GM11168 (cell line): ENCODE results near the gene ABCA1.
"Not testable (repeated sequence)": the region's sequence is repeated elsewhere in the genome, so short reads cannot be mapped to it uniquely, and the experiment has no call there.

Source experiments
- in situ Hi-C: fragments of 300-500 bp; cut with MboI; formaldehyde crosslinking; loops from one replicate; pipeline ENCODE4 v1.12.0; 2022; ENCODE audit warnings: low sequenced_read_pairs; ENCODE audit not compliant: unreplicated experiment

ABCA1 gene

DNA sequence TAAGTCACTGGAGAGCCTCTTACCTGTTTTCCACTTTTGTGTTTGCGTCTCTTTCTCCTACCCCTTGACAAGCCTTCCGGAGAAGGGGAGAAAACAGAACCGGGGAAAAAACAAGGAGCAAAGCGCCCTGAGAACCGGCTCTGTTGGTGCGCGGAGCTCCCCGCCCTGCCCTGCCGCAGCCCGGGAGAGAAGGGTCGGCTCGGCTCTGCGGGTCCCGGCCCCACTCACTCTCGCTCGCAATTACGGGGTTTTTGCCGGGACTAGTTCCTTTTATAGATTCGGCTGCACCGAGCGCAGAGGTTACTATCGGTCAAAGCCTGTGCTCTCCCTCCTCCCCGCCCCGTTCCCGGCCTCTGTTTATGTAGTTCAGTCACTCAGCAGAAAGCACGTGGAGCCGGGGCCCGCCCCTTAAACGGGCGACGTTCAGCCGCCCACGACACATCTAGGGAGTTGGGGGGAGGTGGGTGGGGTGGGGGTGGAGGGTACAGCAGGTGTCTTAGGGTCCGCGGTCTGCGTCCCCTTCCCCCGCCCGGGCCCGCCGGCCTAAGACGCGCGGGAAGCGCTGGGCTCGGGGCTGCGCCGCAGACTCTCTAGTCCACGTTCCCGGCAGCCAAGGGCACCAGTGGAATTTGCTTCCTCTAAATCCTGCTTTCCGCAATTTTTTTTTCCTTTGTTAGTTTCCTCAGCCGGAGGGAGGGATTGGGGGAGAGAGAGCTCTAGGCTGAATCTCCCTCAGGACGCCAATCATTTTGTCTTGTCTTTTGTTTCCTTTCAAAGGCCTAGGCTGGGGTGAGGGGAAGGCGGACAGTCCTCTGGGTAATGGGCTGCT lies at the start of gene ABCA1:
ABCA1 (minus strand) TSS at position 244 of the 829 bp plus-strand sequence. CDS start 24,476 bp downstream, outside the sequence.
- in situ Hi-C loops: no loop called here

DNA sequence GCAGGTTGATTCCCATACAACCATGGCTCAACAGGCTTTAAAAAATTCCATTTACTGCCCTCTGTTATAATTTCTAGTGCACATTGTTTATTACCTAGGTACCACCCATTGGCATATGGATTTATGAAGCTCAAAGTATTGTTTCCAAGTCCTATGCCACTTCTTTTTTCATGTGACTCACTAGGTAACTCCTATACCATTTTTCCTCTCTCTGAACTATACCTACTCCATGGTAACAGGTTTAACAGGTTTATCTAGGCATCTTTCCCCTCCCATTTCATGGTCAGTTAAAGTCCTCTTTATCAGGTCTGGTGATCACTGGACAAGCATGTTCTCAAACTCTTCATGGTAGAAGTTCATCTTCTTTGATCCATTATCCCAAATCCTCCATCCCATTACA lies 49.6 kb upstream of the ABCA1 start:
- in situ Hi-C loops: no loop called here

DNA sequence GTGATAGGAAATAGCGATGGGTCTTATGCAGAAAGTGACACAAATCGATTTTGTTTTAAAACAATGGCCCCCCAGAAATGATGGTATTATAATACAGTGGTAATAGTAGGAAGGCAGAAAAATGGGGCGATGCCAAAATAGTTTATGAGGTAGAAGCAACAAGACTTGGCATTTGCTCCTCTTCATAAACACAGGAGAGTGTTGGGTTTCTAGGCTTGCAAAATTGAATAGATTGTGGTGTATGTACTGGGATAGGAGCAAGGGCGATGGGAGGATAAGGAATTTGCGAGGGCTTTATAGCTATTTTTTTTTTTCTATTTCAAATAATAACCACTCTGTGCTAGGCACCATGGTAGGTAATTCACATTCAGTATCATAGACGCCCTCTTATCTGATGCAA lies 49.2 kb upstream of the ABCA1 start:
- in situ Hi-C loops: no loop called here

- in situ Hi-C loops: not testable (repeated sequence)
Observed at GRCh38 chr9:104975966-104976595, 48.1 kb upstream of the ABCA1 start.

- in situ Hi-C loops: no loop called here
Observed at GRCh38 chr9:104974053-104974962, 46.4 kb upstream of the ABCA1 start.

DNA sequence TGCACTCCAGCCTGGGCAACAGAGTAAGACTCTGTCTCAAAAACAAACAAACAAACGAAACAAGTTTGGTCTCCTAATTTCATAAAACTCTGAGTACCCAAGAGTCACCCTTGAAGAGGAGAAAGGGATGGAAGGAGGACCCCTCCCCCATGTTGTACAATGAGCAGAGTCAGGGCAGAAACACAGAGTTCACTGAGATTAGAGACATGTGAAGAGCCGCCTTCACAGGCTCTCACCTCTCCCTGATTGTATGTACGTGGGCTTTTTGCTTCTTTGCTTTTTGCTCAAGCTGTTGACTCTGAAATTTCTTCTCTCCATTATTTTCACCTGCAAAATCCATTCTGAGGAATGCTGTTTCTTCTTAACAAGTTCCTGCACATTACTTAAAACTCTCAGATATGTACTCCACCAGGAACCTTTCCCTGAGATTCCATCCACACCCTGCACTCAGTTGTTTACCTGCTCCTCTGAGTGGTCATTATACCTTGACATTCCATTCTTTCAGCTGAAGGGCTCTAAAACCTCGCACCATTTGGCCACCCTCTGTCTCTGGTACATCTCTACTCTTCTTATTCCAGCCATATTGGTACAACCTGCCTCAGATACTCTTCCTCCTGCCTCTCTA lies 44.4 kb upstream of the ABCA1 start:
- in situ Hi-C loops: no loop called here

DNA sequence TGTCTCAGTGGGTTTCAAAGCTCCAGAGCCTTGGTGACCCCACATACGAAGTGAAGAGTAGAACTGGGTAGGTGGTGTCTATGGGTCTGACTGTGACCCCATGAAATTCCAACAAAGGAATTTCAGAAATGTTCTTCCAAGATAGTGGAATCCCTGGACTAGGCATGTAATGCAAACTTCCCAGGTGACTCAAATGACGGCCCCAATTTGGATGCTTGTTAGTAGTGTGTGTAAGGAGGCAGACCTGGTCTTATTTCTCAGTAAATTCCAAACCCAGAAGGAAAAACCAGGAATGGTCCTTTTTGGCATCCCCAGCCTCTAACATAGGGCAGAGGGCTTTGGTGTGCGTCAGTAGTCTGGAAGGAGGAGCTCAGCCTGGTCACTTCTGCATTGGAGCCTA lies 43.6 kb upstream of the ABCA1 start:
- in situ Hi-C loops: no loop called here

GRCh38 chr9:104970271-104970987 lies 42.5 kb upstream of the ABCA1 start:
- in situ Hi-C loops: no loop called here

DNA sequence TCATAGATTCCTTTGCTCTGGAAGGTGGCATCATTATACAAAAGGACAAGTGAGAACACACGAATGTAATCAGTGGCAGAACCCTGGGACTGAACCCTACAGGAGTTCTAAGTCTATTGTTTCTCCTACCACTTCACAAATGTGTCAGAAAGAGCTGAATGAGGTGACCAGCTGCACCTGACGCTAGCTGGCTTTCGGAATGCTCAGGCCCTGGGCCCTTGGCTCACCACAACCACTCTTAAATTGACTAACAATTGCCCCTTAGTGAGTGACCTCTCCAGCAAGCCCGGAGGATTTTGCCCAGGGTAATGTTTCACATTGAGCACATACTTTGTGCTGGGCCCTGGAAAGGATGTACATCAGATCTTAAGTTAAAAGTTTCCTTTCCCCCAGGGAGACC lies 41.2 kb upstream of the ABCA1 start:
- in situ Hi-C loops: no loop called here

GRCh38 chr9:104968025-104968982 lies 40.3 kb upstream of the ABCA1 start:
- in situ Hi-C loops: no loop called here

- in situ Hi-C loops: no loop called here
Observed at GRCh38 chr9:104963076-104963475, 35.1 kb upstream of the ABCA1 start.

GRCh38 chr9:104961701-104962359 lies 33.9 kb upstream of the ABCA1 start:
- in situ Hi-C loops: no loop called here

GRCh38 chr9:104961238-104961637 lies 33.3 kb upstream of the ABCA1 start:
- in situ Hi-C loops: no loop called here

GRCh38 chr9:104960662-104961061 lies 32.7 kb upstream of the ABCA1 start:
- in situ Hi-C loops: no loop called here

GRCh38 chr9:104958751-104959150 lies 30.8 kb upstream of the ABCA1 start:
- in situ Hi-C loops: no loop called here

GRCh38 chr9:104958006-104958405 lies 30.1 kb upstream of the ABCA1 start:
- in situ Hi-C loops: not testable (repeated sequence)

DNA sequence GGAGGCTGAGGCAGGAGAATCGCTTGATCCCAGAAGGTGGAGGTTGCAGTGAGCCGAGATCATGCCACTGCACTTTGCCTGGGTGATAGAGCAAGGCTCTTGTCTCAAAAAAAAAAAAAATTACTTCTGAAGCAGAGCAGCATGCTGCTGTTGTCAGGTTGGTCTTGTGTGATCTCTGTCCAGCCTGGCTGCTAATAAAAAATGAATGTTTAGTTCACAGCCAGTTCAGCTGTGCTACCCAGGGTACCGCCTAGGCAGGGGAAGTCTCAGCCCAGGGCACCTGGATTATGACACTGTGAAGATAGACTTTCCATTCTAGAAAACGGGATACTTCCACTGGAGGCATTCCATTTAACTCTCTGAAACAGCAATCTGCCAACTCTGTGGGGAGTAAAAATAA lies 23.5 kb upstream of the ABCA1 start:
- in situ Hi-C loops: no loop called here

DNA sequence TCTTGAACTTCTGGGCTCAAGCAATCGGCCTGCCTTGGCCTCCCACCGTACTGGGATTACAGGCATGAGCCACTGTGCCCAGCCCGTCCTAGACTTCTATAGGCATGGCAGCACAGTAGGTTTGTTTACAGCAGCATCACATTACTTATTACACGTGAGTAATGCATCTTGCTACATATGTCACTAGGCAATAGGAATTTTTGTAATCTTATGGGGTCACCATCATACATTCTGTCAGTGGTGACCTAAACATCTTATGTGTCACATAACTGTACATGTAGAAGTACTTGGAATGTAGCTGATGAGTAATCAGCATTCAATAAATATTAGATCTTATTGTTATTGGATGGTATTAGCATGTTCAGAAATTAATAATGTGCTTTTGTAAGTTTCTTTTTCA lies 22.9 kb upstream of the ABCA1 start:
- in situ Hi-C loops: no loop called here
